Osteoblast (primary cell): ENCODE results near the gene ANGPT4. TPM values are rescaled to one million over a fixed set of nuclear protein-coding genes. Genes with fewer than 3 reads are reported as not detected.
A peak's percentile ranks its signal among the peaks of the same experiment; 100 is the strongest.

ENCODE experiments used
- DNase-seq: peaks from one replicate; pipeline ENCODE4 v3.0.0; 2011; ENCODE audit warnings: low spot score, mixed read lengths; ENCODE audit not compliant: insufficient read length; ENCODE audit errors: missing footprints
- H2AFZ ChIP-seq: 2 replicates; pipeline ENCODE4 v1.6.0; 2011; ENCODE audit warnings: mild to moderate bottlenecking, low read length
- H3K27ac ChIP-seq: 2 replicates; pipeline ENCODE4 v1.5.1; 2011; ENCODE audit warnings: mild to moderate bottlenecking, low read depth, low read length, moderate library complexity
- H3K27me3 ChIP-seq: 2 replicates; pipeline ENCODE4 v1.6.0; 2012; ENCODE audit warnings: mild to moderate bottlenecking, control low read depth, inconsistent platforms, low read length, moderate library complexity; ENCODE audit not compliant: insufficient read depth
- H3K36me3 ChIP-seq: 2 replicates; pipeline ENCODE4 v1.5.1; 2011; ENCODE audit warnings: mild to moderate bottlenecking, low read length, control low read depth, moderate library complexity; ENCODE audit not compliant: insufficient read depth
- H3K4me1 ChIP-seq: 2 replicates; pipeline ENCODE4 v1.5.1; 2011; ENCODE audit warnings: mild to moderate bottlenecking, low read length, control low read depth, moderate library complexity; ENCODE audit not compliant: insufficient read depth
- H3K4me2 ChIP-seq: 2 replicates; pipeline ENCODE4 v1.6.0; 2011; ENCODE audit warnings: mild to moderate bottlenecking, low read length; ENCODE audit not compliant: insufficient read depth
- H3K4me3 ChIP-seq: fragments of 200-600 bp; sonication (generic); 3 replicates; pipeline ENCODE4 v1.5.1; 2012; ENCODE audit warnings: mild to moderate bottlenecking, low read length, inconsistent platforms; ENCODE audit not compliant: insufficient read depth
- H3K79me2 ChIP-seq: 2 replicates; pipeline ENCODE4 v1.6.0; 2012; ENCODE audit warnings: mild to moderate bottlenecking, low read length, control low read depth, inconsistent platforms; ENCODE audit not compliant: insufficient read depth
- H3K9me3 ChIP-seq: 2 replicates; pipeline ENCODE4 v1.5.1; 2011; ENCODE audit warnings: low read depth, low read length, control low read depth
- H4K20me1 ChIP-seq: 2 replicates; pipeline ENCODE4 v1.6.0; 2012; ENCODE audit warnings: mild to moderate bottlenecking, low read length, control low read depth; ENCODE audit not compliant: insufficient read depth
- total RNA-seq: library from RNA; depleted of rRNA; stranded (reverse); fragments of >200 nt; gene quantifications from 2 replicates; pipeline ENCODE4 v1.2.3, GENCODE V29; 2012
- TF ChIP-seq, protein P1 (sequence below): IDR thresholded peaks from 2 replicates; pipeline ENCODE4 v1.5.1; 2011; ENCODE audit warnings: mild to moderate bottlenecking, low read depth, low read length, moderate library complexity; ENCODE audit errors: extremely low read depth

ANGPT4 gene
- total RNA-seq, 1 donor = under 0.01 TPM

DNA sequence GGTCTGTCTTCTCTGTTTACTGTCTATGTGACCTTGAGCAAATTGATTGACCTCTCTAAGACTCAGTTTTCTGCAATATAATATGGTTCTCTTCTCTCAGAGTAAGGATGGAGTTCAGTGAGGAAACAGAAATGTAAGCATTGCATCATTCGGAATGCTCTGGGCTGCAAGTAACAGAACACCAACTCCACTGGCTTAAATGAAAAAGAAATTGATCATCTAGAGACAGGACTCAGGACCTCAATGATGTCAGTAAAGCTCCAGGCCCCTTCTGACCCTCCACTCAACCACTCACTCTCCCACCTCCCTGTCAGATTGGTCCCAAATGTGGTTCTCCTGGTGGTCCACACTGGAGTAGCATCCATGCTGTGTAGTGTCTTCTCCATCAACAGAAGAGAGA lies 50.7 kb downstream of the ANGPT4 start:
- Histone ChIP-seq H4K20me1 (no peaks in the 10 kb centered on the region), H3K9me3 (no peaks in the 10 kb centered on the region), H3K4me2 (no peak overlapping the region), H3K36me3 (no peaks in the 10 kb centered on the region), H3K4me3 (no peak overlapping the region), H3K27ac (no peak overlapping the region), H3K27me3 (peaks cover 5% of the 10 kb centered on the region), H2AFZ (no peak overlapping the region), H3K79me2 (no peaks in the 10 kb centered on the region), H3K4me1 (peaks cover 1% of the 10 kb centered on the region)
- TF ChIP-seq, protein P1, sequence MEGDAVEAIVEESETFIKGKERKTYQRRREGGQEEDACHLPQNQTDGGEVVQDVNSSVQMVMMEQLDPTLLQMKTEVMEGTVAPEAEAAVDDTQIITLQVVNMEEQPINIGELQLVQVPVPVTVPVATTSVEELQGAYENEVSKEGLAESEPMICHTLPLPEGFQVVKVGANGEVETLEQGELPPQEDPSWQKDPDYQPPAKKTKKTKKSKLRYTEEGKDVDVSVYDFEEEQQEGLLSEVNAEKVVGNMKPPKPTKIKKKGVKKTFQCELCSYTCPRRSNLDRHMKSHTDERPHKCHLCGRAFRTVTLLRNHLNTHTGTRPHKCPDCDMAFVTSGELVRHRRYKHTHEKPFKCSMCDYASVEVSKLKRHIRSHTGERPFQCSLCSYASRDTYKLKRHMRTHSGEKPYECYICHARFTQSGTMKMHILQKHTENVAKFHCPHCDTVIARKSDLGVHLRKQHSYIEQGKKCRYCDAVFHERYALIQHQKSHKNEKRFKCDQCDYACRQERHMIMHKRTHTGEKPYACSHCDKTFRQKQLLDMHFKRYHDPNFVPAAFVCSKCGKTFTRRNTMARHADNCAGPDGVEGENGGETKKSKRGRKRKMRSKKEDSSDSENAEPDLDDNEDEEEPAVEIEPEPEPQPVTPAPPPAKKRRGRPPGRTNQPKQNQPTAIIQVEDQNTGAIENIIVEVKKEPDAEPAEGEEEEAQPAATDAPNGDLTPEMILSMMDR = no peak
- DNase-seq = no peak

- Histone ChIP-seq H4K20me1 (no peaks in the 10 kb centered on the region), H3K4me1 (peaks cover 23% of the 10 kb centered on the region), H3K36me3 (no peaks in the 10 kb centered on the region), H3K9me3 (no peaks in the 10 kb centered on the region), H3K27ac (no peak overlapping the region), H2AFZ (no peak overlapping the region), H3K4me2 (no peak overlapping the region), H3K27me3 (no peaks in the 10 kb centered on the region), H3K4me3 (no peak overlapping the region), H3K79me2 (no peaks in the 10 kb centered on the region)
- peak; percentile 54 for DNase-seq
- TF ChIP-seq, protein P1 = no peak
These were observed 55.2 kb downstream of the ANGPT4 start for GRCh38 chr20:860891-861290.

GRCh38 chr20:859751-860231 lies 56.3 kb downstream of the ANGPT4 start:
- Histone ChIP-seq H2AFZ (peak overlapping the region; percentile 9), H3K36me3 (no peaks in the 10 kb centered on the region), H3K79me2 (no peaks in the 10 kb centered on the region), H4K20me1 (peaks cover under 1% of the 10 kb centered on the region), H3K27me3 (no peaks in the 10 kb centered on the region), H3K9me3 (no peaks in the 10 kb centered on the region), H3K4me1 (peaks cover 32% of the 10 kb centered on the region), H3K4me2 (peak overlapping the region; percentile 12), H3K4me3 (no peak overlapping the region), H3K27ac (peak overlapping the region; percentile 50)
- DNase-seq = no peak
- TF ChIP-seq, protein P1 = peak; percentile 18

DNA sequence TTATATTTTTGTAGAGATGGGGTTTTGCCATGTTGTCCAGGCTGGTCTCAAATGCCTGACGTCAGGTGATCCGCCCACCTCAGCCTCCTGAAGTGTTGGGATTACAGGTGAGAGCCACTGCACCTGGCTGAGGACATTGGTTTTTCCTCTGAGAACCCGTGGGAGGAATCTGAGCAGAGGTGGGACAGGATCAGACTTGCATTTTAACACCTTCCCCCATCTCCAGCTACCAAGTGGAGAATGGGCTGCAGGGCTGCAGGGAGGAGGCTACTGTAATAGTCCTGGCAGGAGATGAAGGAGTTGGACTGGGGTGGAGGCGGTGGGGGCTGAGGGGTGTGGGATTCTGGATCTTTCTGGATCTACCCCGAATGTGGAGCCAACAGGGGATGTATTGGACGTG lies 58.1 kb downstream of the ANGPT4 start:
- Histone ChIP-seq H3K79me2 (peaks cover 8% of the 10 kb centered on the region), H3K4me1 (peaks cover 32% of the 10 kb centered on the region), H3K4me2 (no peak overlapping the region), H3K4me3 (no peak overlapping the region), H4K20me1 (peaks cover 3% of the 10 kb centered on the region), H3K36me3 (no peaks in the 10 kb centered on the region), H3K27ac (no peak overlapping the region), H3K27me3 (no peaks in the 10 kb centered on the region), H3K9me3 (no peaks in the 10 kb centered on the region), H2AFZ (no peak overlapping the region)
- DNase-seq = no peak
- TF ChIP-seq, protein P1 = no peak
